Testis (tissue), 2 donors: ENCODE data around the gene SFXN1.

Source experiments
- POLR2A ChIP-seq: fragments of 450-650 bp; IDR thresholded peaks from one replicate; pipeline ENCODE4 v1.6.1; 2017; ENCODE audit warnings: antibody characterized with exemption, mild to moderate bottlenecking, moderate library complexity
- TF ChIP-seq, protein P1 (sequence below), 3 experiments: fragments of 450-650 bp in 2 of 3; fragments of 200-600 bp in 1 of 3; sonication (generic) in 1 of 3; IDR thresholded peaks; one replicate each; pipeline ENCODE4 v1.5.1; 2016 to 2019; ENCODE audit warnings: antibody characterized with exemption in 3 of 3, mild to moderate bottlenecking in 2 of 3, moderate library complexity in 1 of 3

DNA sequence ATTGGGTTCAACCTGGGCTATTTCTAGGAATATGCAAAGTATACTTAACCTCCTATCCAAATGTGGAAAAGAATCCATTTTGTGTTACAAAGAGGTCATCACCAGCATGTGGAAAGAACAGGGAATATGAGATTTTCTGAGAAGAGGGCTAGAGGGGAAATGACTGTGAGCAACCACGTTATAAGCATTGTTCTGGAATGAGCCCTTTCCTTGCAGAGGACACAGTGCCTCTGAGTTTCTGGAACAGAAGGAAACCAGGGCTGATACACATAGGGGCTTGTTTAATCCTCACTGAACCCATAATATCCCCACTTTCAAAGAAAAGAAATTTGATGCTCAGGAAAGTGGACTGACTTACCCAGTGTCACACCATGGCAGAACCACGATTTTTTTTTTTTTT lies 53.0 kb downstream of the SFXN1 start:
- TF ChIP-seq, protein P1, sequence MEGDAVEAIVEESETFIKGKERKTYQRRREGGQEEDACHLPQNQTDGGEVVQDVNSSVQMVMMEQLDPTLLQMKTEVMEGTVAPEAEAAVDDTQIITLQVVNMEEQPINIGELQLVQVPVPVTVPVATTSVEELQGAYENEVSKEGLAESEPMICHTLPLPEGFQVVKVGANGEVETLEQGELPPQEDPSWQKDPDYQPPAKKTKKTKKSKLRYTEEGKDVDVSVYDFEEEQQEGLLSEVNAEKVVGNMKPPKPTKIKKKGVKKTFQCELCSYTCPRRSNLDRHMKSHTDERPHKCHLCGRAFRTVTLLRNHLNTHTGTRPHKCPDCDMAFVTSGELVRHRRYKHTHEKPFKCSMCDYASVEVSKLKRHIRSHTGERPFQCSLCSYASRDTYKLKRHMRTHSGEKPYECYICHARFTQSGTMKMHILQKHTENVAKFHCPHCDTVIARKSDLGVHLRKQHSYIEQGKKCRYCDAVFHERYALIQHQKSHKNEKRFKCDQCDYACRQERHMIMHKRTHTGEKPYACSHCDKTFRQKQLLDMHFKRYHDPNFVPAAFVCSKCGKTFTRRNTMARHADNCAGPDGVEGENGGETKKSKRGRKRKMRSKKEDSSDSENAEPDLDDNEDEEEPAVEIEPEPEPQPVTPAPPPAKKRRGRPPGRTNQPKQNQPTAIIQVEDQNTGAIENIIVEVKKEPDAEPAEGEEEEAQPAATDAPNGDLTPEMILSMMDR (IDR thresholded peaks at IDR 0.05), result no peak
- TF ChIP-seq POLR2A, result no peak
